OCI-M2 (cell line): ENCODE data around the gene PSME3.
"Not testable (repeated sequence)": the region's sequence is repeated elsewhere in the genome, so short reads cannot be mapped to it uniquely, and the experiment has no call there.

ENCODE experiments used
- DNase-seq: peaks from one replicate; lab custom pipeline; 2025; ENCODE audit not compliant: unreplicated experiment; lab: John Stamatoyannopoulos, UW

The PSME3 gene

DNA sequence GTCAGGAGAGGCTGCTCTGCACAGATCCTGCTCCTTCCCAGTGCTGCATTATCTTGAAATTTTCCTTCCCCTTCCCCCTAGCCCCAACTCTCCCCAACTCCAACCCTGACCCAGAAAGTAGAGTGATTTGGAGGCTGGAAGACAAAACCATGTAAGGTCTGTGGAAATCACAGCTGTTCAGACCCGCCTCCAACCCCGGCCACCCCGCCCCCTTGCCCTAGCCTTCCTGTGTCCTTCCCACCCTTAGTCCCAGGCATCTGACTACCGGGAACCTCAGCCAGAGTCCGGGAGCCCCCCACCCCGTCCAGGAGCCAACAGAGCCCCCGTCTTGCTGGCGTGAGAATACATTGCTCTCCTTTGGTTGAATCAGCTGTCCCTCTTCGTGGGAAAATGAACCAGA is 17.8 kb downstream of the PSME3 start, which contains the start of gene AOC3:
AOC3 (plus strand) TSS at position 246 of the 400 bp plus-strand sequence; CDS start at position 391, 145 bp downstream.
- no peak for DNase-seq

DNA sequence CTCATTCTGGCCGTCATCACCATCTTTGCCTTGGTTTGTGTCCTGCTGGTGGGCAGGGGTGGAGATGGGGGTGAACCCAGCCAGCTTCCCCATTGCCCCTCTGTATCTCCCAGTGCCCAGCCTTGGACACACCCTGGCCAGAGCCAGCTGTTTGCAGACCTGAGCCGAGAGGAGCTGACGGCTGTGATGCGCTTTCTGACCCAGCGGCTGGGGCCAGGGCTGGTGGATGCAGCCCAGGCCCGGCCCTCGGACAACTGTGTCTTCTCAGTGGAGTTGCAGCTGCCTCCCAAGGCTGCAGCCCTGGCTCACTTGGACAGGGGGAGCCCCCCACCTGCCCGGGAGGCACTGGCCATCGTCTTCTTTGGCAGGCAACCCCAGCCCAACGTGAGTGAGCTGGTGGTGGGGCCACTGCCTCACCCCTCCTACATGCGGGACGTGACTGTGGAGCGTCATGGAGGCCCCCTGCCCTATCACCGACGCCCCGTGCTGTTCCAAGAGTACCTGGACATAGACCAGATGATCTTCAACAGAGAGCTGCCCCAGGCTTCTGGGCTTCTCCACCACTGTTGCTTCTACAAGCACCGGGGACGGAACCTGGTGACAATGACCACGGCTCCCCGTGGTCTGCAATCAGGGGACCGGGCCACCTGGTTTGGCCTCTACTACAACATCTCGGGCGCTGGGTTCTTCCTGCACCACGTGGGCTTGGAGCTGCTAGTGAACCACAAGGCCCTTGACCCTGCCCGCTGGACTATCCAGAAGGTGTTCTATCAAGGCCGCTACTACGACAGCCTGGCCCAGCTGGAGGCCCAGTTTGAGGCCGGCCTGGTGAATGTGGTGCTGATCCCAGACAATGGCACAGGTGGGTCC is 18.4 kb downstream of the PSME3 start:
- DNase-seq: not testable (repeated sequence)

- no peak for DNase-seq
These were observed 19.2 kb downstream of the PSME3 start for GRCh38 chr17:42852351-42852750.

DNA sequence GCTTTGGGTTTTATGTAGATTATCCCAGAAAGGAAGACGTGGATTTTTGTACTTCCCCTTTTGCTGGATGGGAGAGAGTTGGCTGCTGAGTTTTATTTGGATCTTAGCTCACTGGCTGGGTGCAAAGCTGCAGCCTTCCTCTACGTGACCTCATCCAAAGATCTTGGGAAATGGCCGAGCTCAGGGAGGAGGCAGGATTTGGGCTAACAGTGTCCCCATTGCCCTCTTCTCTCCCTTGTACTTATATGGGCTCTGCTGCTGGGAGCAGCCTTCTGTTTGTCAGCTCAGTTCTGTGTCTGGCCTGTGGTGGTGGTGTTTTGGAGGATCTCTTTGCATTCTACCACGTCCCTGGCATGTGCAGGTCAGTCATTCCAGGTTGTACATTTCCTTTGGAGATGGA is 19.8 kb downstream of the PSME3 start:
- no peak for DNase-seq

DNA sequence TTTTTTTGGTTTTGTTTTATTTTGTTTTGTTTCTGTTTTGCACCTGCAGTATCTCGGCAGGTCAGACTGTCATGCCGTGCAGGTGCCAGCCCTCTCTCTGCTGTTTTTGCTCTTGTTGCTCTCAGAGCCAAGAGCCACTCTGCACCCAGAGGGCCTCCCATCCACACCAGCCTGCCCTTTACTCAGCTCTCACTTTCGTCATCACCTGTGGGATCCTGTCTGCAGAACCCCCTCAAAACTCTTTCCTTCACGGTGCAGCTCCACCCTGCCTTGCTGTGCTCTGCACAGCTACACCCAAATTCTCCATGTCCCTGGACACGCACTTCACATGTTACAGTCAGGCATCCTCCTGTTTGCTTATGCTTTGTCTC is 20.4 kb downstream of the PSME3 start:
- no peak for DNase-seq

GRCh38 chr17:42853968-42854790 is 21.0 kb downstream of the PSME3 start:
- DNase-seq: no peak

DNA sequence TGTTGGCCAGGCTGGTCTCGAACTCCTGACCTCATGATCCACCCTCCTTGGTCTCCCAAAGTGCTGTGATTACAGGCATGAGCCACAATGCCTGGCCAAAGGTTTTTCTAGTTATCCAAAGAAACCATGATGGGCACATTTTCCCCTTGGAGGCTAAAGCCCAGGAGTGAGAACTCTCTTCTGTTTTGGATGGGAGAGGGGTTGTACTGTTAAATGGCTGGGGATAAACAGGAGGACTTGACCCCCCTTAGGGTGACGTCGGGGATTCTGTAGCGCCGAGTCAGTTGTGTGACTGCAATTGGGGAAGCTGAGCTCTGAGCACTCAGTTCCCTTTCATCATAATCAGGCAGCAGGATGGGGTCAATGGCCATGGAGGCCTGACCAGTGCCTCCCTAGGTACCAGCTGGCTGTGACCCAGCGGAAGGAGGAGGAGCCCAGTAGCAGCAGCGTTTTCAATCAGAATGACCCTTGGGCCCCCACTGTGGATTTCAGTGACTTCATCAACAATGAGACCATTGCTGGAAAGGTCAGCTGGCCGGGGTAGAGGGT is 21.9 kb downstream of the PSME3 start:
- no peak for DNase-seq

GRCh38 chr17:42856093-42856492 is 22.9 kb downstream of the PSME3 start:
- DNase-seq: not testable (repeated sequence)

- not testable (repeated sequence) for DNase-seq
These were observed 23.3 kb downstream of the PSME3 start for GRCh38 chr17:42856516-42856915.

DNA sequence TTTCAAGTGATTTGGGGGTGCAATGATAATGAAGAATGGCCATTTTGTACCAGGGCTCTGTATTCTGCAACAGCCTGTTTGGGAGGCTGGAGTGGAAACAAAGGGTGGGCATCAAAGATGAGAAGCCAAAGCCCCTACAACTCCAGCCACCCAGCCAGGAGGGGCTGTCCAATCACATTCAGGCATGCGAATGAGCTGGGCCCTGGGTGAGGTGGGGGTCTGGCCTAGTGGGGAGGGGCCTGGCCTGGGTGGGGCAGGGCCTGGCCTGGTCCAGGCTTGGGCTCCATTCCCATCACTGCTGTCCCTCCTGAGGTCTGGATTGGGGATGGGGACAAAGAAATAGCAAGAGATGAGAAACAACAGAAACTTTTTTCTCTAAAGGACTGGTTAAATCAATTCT is 24.2 kb downstream of the PSME3 start:
- DNase-seq: no peak

DNA sequence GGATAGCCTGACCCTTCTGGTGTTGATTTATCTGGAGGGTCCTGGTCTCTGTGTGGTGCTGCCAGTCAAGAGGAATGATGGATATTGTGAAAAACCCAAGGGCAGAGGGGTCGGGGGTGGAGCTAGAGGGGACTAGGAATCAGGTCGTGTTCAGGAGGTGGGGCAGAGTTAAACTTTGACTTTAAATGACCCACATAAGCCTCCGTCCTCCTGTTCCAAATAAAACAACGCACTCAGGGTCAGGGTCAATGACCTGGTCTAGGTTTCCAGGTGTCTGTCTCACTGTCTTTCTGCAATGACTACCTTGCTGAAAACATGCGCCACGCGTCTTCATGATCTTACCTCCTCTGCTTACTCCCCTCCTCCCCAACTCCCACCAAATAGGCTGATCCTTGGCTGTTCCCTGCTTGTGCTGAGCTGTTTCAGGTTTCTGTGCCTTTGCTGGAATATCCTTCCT is 32.5 kb downstream of the PSME3 start:
- DNase-seq: no peak

- DNase-seq: no peak
These were observed 33.0 kb downstream of the PSME3 start for GRCh38 chr17:42866216-42866615.

DNA sequence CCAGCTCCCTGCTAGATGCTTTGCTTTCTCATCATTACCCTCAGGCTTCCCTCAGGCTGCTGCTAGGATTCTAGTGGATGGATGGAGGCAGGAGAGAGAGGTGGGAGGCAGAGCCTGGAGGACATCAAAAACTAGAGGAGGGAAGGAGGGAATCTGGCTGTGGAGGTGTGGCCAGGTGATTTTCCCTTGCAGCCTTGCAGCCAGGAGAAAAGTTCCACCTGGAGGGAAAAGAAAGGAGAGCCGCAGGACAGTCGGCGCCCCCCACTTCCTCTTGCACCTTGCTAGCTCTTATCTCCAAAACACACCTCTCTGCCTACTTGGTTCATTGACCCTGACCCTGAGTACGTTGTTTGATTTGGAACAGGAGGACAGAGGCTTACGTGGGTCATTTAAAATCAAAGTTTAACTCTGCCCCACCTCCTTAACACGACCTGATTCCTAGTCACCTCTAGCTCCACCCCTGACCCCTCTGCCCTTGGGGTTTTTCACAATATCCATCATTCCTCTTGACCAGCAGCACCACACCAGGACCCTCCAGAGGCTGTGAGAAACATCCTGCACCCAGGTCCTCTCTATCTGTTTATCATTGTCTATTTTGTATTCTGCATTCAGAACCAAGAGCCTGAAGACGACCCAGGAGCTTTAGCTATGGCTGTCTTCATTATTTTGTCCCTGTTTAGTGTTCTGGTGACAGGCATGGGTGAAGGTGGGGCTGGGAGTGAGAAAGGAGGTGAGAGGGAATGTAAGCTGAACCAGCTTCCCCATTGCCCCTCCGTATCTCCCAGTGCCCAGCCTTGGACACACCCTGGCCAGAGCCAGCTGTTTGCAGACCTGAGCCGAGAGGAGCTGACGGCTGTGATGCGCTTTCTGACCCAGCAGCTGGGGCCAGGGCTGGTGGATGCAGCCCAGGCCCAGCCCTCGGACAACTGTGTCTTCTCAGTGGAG is 33.7 kb downstream of the PSME3 start:
- DNase-seq: no peak

GRCh38 chr17:42867694-42868261 is 34.6 kb downstream of the PSME3 start:
- not testable (repeated sequence) for DNase-seq

DNA sequence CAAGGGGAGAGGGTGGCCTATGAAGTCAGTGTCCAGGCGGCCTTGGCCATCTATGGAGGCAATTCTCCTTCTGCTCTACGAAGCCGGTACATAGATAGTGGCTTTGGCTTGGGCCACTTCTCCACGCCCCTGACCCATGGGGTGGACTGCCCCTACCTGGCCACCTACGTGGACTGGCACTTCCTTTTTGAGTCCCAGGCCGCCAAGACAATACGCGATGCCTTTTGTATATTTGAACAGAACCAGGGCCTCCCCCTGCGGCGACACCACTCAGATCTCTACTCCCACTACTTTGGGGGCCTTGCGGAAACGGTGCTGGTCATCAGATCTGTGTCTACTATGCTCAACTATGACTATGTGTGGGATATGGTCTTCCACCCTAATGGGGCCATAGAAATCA is 35.1 kb downstream of the PSME3 start:
- DNase-seq: no peak

DNA sequence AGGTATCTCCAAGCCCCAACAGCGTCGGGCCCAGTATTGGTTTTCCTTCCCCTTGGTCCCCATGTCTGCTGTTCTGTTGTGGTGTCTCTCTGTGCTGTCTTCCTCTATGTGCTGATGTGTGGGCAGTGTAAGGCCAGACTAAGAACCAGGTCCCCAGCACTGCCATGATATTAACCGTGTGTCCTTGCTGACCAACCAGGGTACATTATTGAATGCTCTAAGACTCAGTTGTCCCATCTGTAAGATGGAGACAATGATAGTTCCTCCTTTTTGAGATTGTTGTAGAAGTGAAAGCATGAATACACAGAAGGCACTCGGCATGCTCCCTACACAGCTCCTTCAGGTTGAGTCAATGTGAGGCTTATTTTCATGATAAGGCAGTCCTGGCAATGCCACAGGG is 38.5 kb downstream of the PSME3 start:
- DNase-seq: no peak

GRCh38 chr17:42872251-42872965 is 39.2 kb downstream of the PSME3 start:
- DNase-seq: no peak

GRCh38 chr17:42873315-42873714 is 40.1 kb downstream of the PSME3 start:
- DNase-seq: no peak

DNA sequence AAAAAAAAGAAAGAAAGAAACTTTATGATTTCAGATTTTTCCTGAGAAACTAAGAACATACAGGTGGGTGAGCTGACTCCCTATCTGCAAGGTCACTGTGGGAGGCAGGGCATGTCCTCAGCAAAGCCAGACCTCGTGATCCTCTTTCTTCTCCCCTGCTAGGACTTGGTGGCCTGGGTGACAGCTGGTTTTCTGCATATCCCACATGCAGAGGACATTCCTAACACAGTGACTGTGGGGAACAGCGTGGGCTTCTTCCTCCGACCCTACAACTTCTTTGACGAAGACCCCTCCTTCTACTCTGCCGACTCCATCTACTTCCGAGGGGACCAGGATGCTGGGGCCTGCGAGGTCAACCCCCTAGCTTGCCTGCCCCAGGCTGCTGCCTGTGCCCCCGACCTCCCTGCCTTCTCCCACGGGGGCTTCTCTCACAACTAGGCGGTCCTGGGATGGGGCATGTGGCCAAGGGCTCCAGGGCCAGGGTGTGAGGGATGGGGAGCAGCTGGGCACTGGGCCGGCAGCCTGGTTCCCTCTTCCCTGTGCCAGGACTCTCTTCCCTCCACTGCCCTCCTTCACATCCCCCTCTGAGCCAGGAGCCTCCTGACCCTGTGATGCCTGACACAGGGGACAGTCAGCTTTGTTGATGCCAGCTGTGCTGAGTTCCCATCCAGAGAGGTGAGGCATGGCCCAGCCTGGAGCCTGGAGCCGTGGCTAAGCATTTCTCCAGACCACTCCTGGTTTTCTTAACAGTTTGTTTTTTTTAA is 40.9 kb downstream of the PSME3 start:
- DNase-seq: not testable (repeated sequence)
